Rectal smooth muscle tissue (tissue), 1 donor: Measurements from ENCODE around the gene SKIC2.

Source experiments
- H3K27ac ChIP-seq: one replicate; pipeline ENCODE4 v1.7.0; 2013; ENCODE audit warnings: low read depth, low read length, inconsistent platforms
- H3K27me3 ChIP-seq: one replicate; pipeline ENCODE4 v1.7.0; 2013; ENCODE audit warnings: low read length; ENCODE audit not compliant: control insufficient read depth, insufficient read depth
- H3K36me3 ChIP-seq: one replicate; pipeline ENCODE4 v1.7.0; 2013; ENCODE audit warnings: low read length; ENCODE audit not compliant: control insufficient read depth, insufficient read depth
- H3K4me1 ChIP-seq: one replicate; pipeline ENCODE4 v1.7.0; 2013; ENCODE audit warnings: low read length; ENCODE audit not compliant: control insufficient read depth, insufficient read depth
- H3K4me3 ChIP-seq: one replicate; pipeline ENCODE4 v1.7.0; 2013; ENCODE audit warnings: low read length
- H3K9ac ChIP-seq: one replicate; pipeline ENCODE4 v1.7.0; 2013; ENCODE audit warnings: low read length

Gene SKIC2

GRCh38 chr6:31948306-31948705 is 10.7 kb upstream of the SKIC2 start:
- Histone ChIP-seq H3K4me3 (no peak overlapping the region), H3K27ac (no peak overlapping the region), H3K9ac (no peak overlapping the region), H3K36me3 (peaks cover 7% of the 10 kb centered on the region), H3K4me1 (peaks cover 3% of the 10 kb centered on the region), H3K27me3 (no peaks in the 10 kb centered on the region)

GRCh38 chr6:31948753-31949413 is 10.1 kb upstream of the SKIC2 start:
- peaks cover 3% of the 10 kb centered on the region for H3K4me1 ChIP-seq
- H3K36me3 ChIP-seq, result peaks cover 12% of the 10 kb centered on the region
- no peak overlapping the region for H3K9ac ChIP-seq
- H3K27me3 ChIP-seq, result no peaks in the 10 kb centered on the region
- no peak overlapping the region for H3K4me3 ChIP-seq
- no peak overlapping the region for H3K27ac ChIP-seq

GRCh38 chr6:31949926-31950548 is 8.9 kb upstream of the SKIC2 start:
- no peak overlapping the region for H3K4me3 ChIP-seq
- no peak overlapping the region for H3K9ac ChIP-seq
- no peak overlapping the region for H3K27ac ChIP-seq
- H3K27me3 ChIP-seq, result no peaks in the 10 kb centered on the region
- H3K36me3 ChIP-seq, result peaks cover 23% of the 10 kb centered on the region
- peaks cover 3% of the 10 kb centered on the region for H3K4me1 ChIP-seq

GRCh38 chr6:31952140-31952805 is 6.7 kb upstream of the SKIC2 start:
- H3K9ac ChIP-seq, result no peak overlapping the region
- no peak overlapping the region for H3K27ac ChIP-seq
- H3K4me3 ChIP-seq, result no peak overlapping the region
- no peaks in the 10 kb centered on the region for H3K4me1 ChIP-seq
- H3K27me3 ChIP-seq, result no peaks in the 10 kb centered on the region
- H3K36me3 ChIP-seq, result peaks cover 33% of the 10 kb centered on the region

- H3K4me1 ChIP-seq, result peaks cover 3% of the 10 kb centered on the region
These were observed 6.1 kb upstream of the SKIC2 start for GRCh38 chr6:31952890-31953289.

GRCh38 chr6:31954511-31954910 is 4.5 kb upstream of the SKIC2 start:
- Histone ChIP-seq H3K36me3 (peaks cover 33% of the 10 kb centered on the region), H3K9ac (no peak overlapping the region), H3K27me3 (no peaks in the 10 kb centered on the region), H3K4me1 (peaks cover 11% of the 10 kb centered on the region), H3K27ac (no peak overlapping the region), H3K4me3 (no peak overlapping the region)

More at GRCh38 chr6:31952890-31953289, 6.1 kb upstream of the SKIC2 start:
- Histone ChIP-seq H3K4me3 (no peak overlapping the region), H3K27me3 (no peaks in the 10 kb centered on the region), H3K27ac (no peak overlapping the region), H3K9ac (no peak overlapping the region), H3K36me3 (peaks cover 33% of the 10 kb centered on the region)

GRCh38 chr6:31956796-31957195 is 2.2 kb upstream of the SKIC2 start:
- H3K4me3 ChIP-seq, result no peak overlapping the region
- no peak overlapping the region for H3K9ac ChIP-seq
- peaks cover 15% of the 10 kb centered on the region for H3K4me1 ChIP-seq
- no peak overlapping the region for H3K27ac ChIP-seq
- H3K36me3 ChIP-seq, result peaks cover 29% of the 10 kb centered on the region
- H3K27me3 ChIP-seq, result no peaks in the 10 kb centered on the region

- Histone ChIP-seq H3K4me1 (peaks cover 15% of the 10 kb centered on the region), H3K4me3 (peak overlapping the region; percentile 79), H3K27me3 (no peaks in the 10 kb centered on the region), H3K27ac (peak overlapping the region; percentile 75), H3K36me3 (peaks cover 41% of the 10 kb centered on the region), H3K9ac (peak overlapping the region; percentile 81)
These were observed 599 bp upstream of the SKIC2 start for GRCh38 chr6:31958412-31958740.

GRCh38 chr6:31961616-31962015 is 2.6 kb downstream of the SKIC2 start:
- Histone ChIP-seq H3K9ac (no peak overlapping the region), H3K36me3 (peaks cover 31% of the 10 kb centered on the region), H3K4me1 (peaks cover 15% of the 10 kb centered on the region), H3K27ac (no peak overlapping the region), H3K4me3 (no peak overlapping the region), H3K27me3 (no peaks in the 10 kb centered on the region)

GRCh38 chr6:31963921-31964320 is 4.9 kb downstream of the SKIC2 start:
- Histone ChIP-seq H3K36me3 (peaks cover 42% of the 10 kb centered on the region), H3K4me3 (no peak overlapping the region), H3K4me1 (peaks cover 8% of the 10 kb centered on the region), H3K27ac (no peak overlapping the region), H3K9ac (no peak overlapping the region), H3K27me3 (no peaks in the 10 kb centered on the region)

GRCh38 chr6:31965700-31966099 is 6.7 kb downstream of the SKIC2 start:
- Histone ChIP-seq H3K4me1 (no peaks in the 10 kb centered on the region), H3K4me3 (no peak overlapping the region), H3K9ac (no peak overlapping the region), H3K27me3 (no peaks in the 10 kb centered on the region), H3K36me3 (peaks cover 45% of the 10 kb centered on the region), H3K27ac (no peak overlapping the region)

- Histone ChIP-seq H3K9ac (no peak overlapping the region), H3K36me3 (peaks cover 43% of the 10 kb centered on the region), H3K4me3 (no peak overlapping the region), H3K27me3 (no peaks in the 10 kb centered on the region), H3K4me1 (peaks cover 3% of the 10 kb centered on the region), H3K27ac (no peak overlapping the region)
These were observed 7.5 kb downstream of the SKIC2 start for GRCh38 chr6:31966506-31966905.
